Activated CD4-positive, CD25-positive, alpha-beta regulatory T cell treated with anti-CD3 and anti-CD28 coated beads, Interleukin-2, amount 50 U/mL, for 24 hours (primary cell): Measurements from ENCODE around the gene FGF22.

ENCODE experiments used
- ATAC-seq, 2 donors: fragments of 150-1000 bp; cut with Tn5 transposase; one replicate each; pipeline ENCODE4 v1.10.0; 2021; ENCODE audit warnings: mild to moderate bottlenecking in 1 of 2, moderate library complexity in 1 of 2

FGF22 gene

GRCh38 chr19:644789-645188, 5.1 kb downstream of the FGF22 start:
- ATAC-seq: no peak

GRCh38 chr19:645912-646778, 6.5 kb downstream of the FGF22 start:
- no peak for ATAC-seq

GRCh38 chr19:646779-647565, 7.3 kb downstream of the FGF22 start:
- no peak for ATAC-seq

DNA sequence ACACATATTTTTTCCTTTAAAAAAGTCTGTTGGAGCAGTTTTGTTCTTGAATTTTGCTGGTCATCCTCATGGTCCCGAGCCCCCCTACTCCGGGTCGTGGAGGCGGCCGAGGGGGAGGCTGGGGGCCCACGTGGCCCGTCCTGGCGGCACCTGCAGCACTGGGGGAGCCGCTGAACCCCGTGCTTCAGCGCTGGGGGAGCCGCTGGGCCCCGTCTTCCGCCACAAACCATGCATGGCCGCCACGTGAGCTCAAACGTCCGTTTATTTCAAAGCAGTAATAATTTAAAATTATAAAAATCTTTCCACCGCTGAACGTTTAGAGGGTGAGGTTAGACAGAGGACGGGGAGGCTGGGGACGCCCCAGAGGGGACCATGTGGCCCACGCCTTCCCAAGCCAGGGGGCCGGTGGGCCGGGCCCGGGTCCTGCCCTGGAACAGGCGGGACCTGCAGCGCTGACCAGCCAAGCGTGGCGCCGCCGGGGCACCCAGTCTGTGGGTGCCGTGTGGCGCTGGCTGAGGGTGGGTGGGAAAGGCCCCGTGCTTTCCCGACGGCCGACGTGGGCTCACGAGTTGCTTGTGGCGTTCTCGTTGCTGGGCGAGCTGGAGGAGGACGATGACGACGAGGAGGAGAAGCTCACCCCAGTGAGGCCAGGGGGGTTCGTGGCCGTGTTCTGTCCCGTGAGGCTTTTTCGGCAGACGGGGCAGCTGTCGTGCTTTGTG, 8.0 kb downstream of the FGF22 start:
- no peak for ATAC-seq

DNA sequence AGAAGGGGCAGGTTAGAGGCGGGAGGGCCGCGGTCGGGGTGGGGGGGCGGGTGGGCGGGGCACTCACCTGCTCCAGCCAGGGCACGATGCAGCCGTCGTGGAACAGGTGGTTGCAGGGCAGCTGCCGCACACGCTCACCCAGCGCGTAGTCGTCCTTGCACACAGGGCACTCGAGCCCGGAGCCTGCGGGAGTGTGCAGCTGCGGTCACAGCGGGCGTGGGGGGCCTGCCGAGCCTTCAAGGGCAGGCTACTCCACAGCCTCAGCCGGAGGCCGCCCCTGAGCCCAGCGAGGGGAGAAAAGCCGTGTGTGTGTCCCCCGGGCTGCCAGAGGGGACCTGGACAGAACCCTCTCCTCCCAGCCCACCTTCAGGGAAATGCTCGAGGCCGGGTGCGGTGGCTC, 8.6 kb downstream of the FGF22 start:
- ATAC-seq: no peak

- no peak for ATAC-seq
Observed at GRCh38 chr19:648904-649801, 9.5 kb downstream of the FGF22 start.

- ATAC-seq: no peak
Observed at GRCh38 chr19:650121-650520, 10.4 kb downstream of the FGF22 start.

DNA sequence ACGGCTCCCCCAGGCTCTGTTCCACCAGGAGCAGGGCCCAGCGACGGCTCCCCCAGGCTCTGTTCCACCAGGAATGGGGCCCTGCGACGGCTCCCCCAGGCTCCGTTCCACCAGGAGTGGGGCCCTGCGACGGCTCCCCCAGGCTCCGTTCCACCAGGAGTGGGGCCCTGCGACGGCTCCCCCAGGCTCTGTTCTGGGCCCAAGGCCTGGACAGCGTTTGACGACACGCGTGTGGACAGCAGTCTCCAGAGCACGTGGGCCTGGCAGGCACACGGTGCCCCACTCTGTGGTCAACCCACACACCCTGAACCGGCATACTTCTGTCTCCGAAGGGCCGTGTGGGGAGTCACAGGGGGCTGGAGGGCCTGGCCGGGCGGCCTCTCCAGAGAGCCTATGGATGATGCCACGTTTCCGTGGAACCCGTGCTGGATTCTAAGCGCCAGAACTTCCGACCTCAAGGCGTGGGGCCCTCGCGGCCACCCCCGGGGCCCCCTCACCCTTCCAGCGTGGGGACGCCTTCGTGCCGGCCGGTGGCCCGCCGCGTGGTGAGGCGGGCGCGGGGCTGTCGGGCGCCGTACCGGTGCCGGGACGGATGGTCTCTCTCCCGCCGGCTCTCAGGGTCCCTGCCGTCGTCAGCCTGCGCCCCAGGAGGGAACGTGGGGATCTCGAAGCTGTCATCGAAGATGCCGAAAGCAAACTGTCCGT, 11.6 kb downstream of the FGF22 start:
- no peak for ATAC-seq

GRCh38 chr19:651991-652390, 12.3 kb downstream of the FGF22 start:
- ATAC-seq: no peak

- ATAC-seq: no peak
Observed at GRCh38 chr19:652467-653389, 13.0 kb downstream of the FGF22 start.

DNA sequence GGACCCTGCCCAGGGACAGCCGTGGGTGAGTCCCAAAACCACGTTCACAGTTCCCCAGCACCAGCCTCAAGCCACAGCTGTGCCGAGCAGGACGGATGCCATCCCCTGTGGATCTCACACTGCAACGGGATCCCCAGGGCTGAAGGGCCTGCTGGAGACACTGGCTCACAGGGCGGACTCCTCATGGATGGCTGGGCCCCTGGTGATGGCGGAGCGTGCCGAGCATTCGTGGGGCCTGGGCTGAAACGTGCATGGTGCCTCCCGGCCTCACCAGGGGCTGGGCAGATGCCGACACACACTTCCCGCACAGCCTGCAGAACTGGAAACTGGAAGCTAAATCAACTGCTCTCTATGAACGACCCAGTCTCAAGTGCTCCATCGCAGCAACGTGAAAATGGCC, 13.7 kb downstream of the FGF22 start:
- no peak for ATAC-seq

DNA sequence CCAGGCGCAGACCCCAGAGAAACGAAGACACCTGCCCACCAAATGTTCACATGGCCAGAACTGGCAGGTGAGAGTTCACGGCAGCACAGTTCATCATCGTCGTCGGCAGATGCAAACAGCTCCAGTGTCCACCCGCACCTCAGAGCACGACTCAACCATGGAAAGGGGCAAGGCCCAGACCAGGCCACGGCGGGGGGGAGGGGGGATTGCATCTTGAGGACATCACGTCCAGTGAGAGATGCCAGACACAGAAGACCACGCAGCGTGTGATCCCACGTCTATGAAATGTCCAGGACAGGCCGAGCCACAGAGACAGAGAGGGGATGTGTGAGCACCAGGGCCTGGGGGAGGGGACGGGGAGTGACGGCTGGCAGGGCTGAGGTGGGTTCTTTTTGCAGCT, 16.0 kb downstream of the FGF22 start:
- no peak for ATAC-seq

DNA sequence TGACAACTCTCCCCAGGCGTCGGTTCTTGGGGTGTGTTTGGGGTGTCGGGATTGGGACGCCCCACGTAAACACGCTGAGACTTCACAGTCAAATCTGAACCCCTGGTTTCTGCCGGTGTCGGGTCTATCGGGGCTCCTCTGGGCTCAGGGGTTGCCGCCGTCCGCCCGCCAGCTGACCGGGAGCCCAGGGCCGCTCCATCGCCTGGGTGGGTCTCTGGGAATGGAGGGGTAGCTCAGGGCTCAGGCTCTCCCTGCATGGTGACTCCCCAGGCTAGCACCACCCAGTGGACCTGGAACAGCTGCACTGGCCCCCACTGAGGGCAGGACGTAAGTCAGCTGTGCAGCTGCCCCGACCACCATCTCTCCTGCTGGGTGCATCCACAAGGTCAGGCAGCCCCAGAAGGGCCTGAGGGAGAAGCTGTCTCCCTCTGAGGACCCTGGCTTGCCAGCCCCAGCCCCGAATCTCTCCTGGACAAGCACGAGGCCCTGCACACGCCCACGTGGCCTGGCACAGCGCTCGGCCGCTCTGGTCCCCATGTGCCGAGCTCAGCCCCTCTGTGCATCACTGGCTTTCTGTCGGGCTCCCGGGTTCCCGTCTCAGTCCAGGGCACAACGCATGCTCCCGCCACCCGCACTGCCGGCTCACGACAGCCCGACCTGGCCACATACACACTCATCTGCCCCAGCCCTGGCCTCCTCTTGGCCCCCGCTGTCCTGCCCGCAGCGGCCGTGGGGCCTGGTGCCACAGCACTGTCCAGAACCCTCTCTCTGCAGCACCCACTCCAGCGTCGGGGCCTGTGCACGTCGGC, 17.3 kb downstream of the FGF22 start:
- ATAC-seq: no peak

- no peak for ATAC-seq
Observed at GRCh38 chr19:657611-658010, 17.9 kb downstream of the FGF22 start.

DNA sequence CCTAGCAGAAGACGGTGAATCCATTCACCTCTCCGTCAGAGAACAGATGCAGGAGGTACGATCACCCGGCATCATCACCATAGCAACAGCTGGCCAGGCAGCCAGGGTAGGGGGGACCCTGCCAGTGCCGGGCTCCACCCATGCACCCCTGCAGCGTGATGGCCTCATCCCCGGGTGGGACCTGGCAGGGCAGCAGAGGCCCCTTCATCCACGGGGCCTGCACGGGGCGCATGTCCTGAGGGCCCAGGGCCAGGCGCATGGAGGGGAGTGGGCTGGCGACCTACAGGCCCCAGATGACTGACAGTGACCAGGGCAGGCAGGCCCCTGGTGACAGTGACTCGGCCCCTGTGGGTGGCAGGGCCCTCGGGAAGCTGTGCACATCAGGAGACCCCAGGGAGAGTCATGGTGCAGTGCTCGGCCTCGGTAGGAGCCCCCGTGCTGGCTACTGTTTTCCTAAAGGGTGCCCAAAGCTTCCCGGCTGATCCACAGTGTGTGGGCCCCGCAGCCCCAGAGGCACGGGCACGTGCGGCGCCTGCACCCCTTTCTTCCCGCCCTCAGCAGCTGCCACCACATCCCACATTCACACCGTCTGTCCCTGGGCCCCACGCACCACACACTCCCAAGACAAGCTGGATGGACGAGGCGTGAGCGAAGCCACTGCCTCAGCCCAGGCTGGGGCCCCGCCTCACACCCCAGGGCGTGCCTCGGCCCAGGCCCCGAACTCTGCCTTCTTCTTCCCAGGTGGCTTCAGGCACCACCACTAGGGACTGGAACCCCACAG, 18.6 kb downstream of the FGF22 start:
- ATAC-seq: no peak

- peak in 1 of 2 donors; percentile 3 for ATAC-seq
Observed at GRCh38 chr19:658916-659839, 19.5 kb downstream of the FGF22 start.

GRCh38 chr19:660793-661426, 21.2 kb downstream of the FGF22 start:
- no peak for ATAC-seq
